NCI-H146 treated with DMSO at 0.1 percent for 48 hours (cell line): ENCODE measurements around the gene MAP3K3.

ENCODE experiments used
- DNase-seq: peaks from one replicate; lab custom pipeline; 2025; ENCODE audit not compliant: unreplicated experiment; lab: John Stamatoyannopoulos, UW

Gene MAP3K3

GRCh38 chr17:63622574-63623390, 565 bp downstream of the MAP3K3 start:
- peak; percentile 18 for DNase-seq

GRCh38 chr17:63623786-63624530, 1.7 kb downstream of the MAP3K3 start:
- DNase-seq = no peak

- DNase-seq = no peak
These were observed 2.3 kb downstream of the MAP3K3 start for GRCh38 chr17:63624531-63624880.

GRCh38 chr17:63626551-63627180, 4.4 kb downstream of the MAP3K3 start:
- no peak for DNase-seq

GRCh38 chr17:63629627-63630026, 7.4 kb downstream of the MAP3K3 start:
- DNase-seq = no peak

- DNase-seq = no peak
These were observed 8.8 kb downstream of the MAP3K3 start for GRCh38 chr17:63631062-63631461.

GRCh38 chr17:63631626-63632025, 9.4 kb downstream of the MAP3K3 start:
- no peak for DNase-seq

GRCh38 chr17:63633742-63634141, 11.5 kb downstream of the MAP3K3 start:
- no peak for DNase-seq

- DNase-seq = no peak
These were observed 11.9 kb downstream of the MAP3K3 start for GRCh38 chr17:63634163-63634562.

GRCh38 chr17:63634816-63635215, 12.6 kb downstream of the MAP3K3 start:
- DNase-seq = no peak

GRCh38 chr17:63635290-63635689, 13.1 kb downstream of the MAP3K3 start:
- no peak for DNase-seq

GRCh38 chr17:63635787-63636186, 13.6 kb downstream of the MAP3K3 start:
- no peak for DNase-seq

GRCh38 chr17:63639125-63639524, 16.9 kb downstream of the MAP3K3 start:
- no peak for DNase-seq

- no peak for DNase-seq
These were observed 17.8 kb downstream of the MAP3K3 start for GRCh38 chr17:63640038-63640437.

GRCh38 chr17:63641692-63642448, 19.7 kb downstream of the MAP3K3 start:
- no peak for DNase-seq

GRCh38 chr17:63644846-63645245, 22.6 kb downstream of the MAP3K3 start:
- no peak for DNase-seq

- DNase-seq = no peak
These were observed 23.7 kb downstream of the MAP3K3 start for GRCh38 chr17:63645775-63646487.

- no peak for DNase-seq
These were observed 24.2 kb downstream of the MAP3K3 start for GRCh38 chr17:63646488-63646806.

- no peak for DNase-seq
These were observed 25.0 kb downstream of the MAP3K3 start for GRCh38 chr17:63647065-63647725.

GRCh38 chr17:63647936-63648335, 25.7 kb downstream of the MAP3K3 start:
- DNase-seq = no peak
